Psoas muscle (tissue), 8 donors: ENCODE measurements around the gene AKT2. TPM values are rescaled to one million over a fixed set of nuclear protein-coding genes. Genes with fewer than 3 reads are reported as not detected.

Experiments
- ATAC-seq, 4 donors: fragments of 200-7000 bp; cut with Tn5 transposase; one replicate each; pipeline ENCODE4 v1.9.1; 2020; ENCODE audit warnings: moderate library complexity in 3 of 4, mild to moderate bottlenecking in 2 of 4
- DNase-seq, 2 donors: peaks; one replicate each; pipeline ENCODE4 v3.0.0-alpha.2; 2020
- H3K27ac ChIP-seq: fragments of 200-600 bp; one replicate; pipeline ENCODE4 v1.8.0; 2022
- H3K27me3 ChIP-seq, 3 donors: fragments of 200-600 bp in 1 of 3; one replicate each; pipeline versions ENCODE4 v1.6.1 to v1.8.0; 2013 to 2022; ENCODE audit warnings: low read length in 2 of 3, mild to moderate bottlenecking in 2 of 3, moderate library complexity in 1 of 3; ENCODE audit not compliant: insufficient read depth in 3 of 3
- H3K36me3 ChIP-seq, 2 donors: fragments of 200-600 bp in 1 of 2; one replicate each; pipeline versions ENCODE4 v1.6.1 to v1.8.0; 2013 to 2022; ENCODE audit warnings: low read depth in 1 of 2, mild to moderate bottlenecking in 1 of 2, moderate library complexity in 1 of 2; ENCODE audit not compliant: insufficient read depth in 1 of 2
- H3K4me1 ChIP-seq: fragments of 200-600 bp; one replicate; pipeline ENCODE4 v1.8.0; 2022
- H3K4me3 ChIP-seq: fragments of 200-600 bp; one replicate; pipeline ENCODE4 v1.8.0; 2022; ENCODE audit warnings: mild to moderate bottlenecking
- H3K9me3 ChIP-seq: fragments of 200-600 bp; one replicate; pipeline ENCODE4 v1.8.0; 2022
- WGBS, 3 donors: extraction: QIAGEN DNeasy Blood & Tissue Kit; methylation state at CpG; one replicate each; pipeline versions ENCODE4 v1.1.6 to v1.1.7; 2013; 5-methylcytosine and 5-hydroxymethylcytosine counted together
- intact Hi-C, 2 donors: fragments of 100-400 bp; cut with DNase I; formaldehyde crosslinking; loops; one replicate each; pipeline versions ENCODE4 v1.11.0 to v1.14.2; 2022
- polyA plus RNA-seq, 3 donors: library from polyadenylated mRNA; stranded (reverse); fragments of 200-250 nt; gene quantifications; one replicate each; pipeline ENCODE4 v1.2.3, GENCODE V29; 2013
- total RNA-seq, 4 donors: library from RNA; stranded (reverse); fragmentation: NEBNext Ultra II Directional in 2 of 4; extraction: Animal tissue kit (Norgen Biotek cat#: 25700) in 2 of 4; gene quantifications; one replicate each; pipeline versions ENCODE4 v1.2.1 to v1.2.4, GENCODE V29; 2021 to 2023
- TF ChIP-seq, protein P1 (sequence below): fragments of 200-600 bp; IDR thresholded peaks from one replicate; pipeline ENCODE4 v1.8.0; 2022; ENCODE audit warnings: antibody characterized with exemption
- donor health status: healthy with polysubstance abuse.
- donor health status: DM: no; HTN: no; CAD: no; lungs with moderate emphysema.
- donor health status: Bipolar disorder and iron deficiency.
- donor health status: healthy.
- donor health status: DM: yes; HTN: yes; CAD: no.
- donor health status: DM: no; HTN: no; CAD: no.
- donor health status: DM: no; HTN: no; CAD: no.
- donor health status: DM: yes; HTN: yes; CAD: no.

AKT2 gene
- total and polyA plus RNA-seq, 7 donors: 81.8 to 194 (median 139) TPM

DNA sequence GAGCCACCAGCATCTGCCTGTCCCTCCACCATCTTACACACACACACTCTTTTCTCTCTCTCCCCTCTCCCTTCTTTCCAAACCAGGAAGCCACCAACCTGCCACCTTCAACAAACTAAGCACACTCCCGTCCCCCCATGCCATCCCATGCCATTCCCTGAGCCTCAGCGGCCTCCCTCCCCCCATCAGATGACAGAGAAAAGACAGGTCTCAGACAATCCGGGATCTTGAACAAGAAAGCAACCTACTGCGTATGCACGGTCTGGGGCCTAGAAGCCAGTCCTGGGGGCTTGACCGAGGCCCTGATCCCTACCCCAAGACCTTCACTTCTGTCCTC lies 19.4 kb downstream of the AKT2 start:
- peaks cover 0 to 17% of the 10 kb centered on the region in 2 donors for H3K36me3 ChIP-seq
- H3K27me3 ChIP-seq: no peaks in the 10 kb centered on the region
- ATAC-seq (no peak), DNase-seq (no peak)
- no peaks in the 10 kb centered on the region for H3K9me3 ChIP-seq
- H3K27ac ChIP-seq: peak overlapping the region; percentile 83
- 33 to 49% (median 40%) methylated on average over 6 of the region's 6 CpGs for WGBS, 3 donors
- H3K4me1 ChIP-seq: peaks cover 61% of the 10 kb centered on the region
- TF ChIP-seq, protein P1, sequence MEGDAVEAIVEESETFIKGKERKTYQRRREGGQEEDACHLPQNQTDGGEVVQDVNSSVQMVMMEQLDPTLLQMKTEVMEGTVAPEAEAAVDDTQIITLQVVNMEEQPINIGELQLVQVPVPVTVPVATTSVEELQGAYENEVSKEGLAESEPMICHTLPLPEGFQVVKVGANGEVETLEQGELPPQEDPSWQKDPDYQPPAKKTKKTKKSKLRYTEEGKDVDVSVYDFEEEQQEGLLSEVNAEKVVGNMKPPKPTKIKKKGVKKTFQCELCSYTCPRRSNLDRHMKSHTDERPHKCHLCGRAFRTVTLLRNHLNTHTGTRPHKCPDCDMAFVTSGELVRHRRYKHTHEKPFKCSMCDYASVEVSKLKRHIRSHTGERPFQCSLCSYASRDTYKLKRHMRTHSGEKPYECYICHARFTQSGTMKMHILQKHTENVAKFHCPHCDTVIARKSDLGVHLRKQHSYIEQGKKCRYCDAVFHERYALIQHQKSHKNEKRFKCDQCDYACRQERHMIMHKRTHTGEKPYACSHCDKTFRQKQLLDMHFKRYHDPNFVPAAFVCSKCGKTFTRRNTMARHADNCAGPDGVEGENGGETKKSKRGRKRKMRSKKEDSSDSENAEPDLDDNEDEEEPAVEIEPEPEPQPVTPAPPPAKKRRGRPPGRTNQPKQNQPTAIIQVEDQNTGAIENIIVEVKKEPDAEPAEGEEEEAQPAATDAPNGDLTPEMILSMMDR: no peak
- intact Hi-C loops: no loop called here
- H3K4me3 ChIP-seq: peak overlapping the region; percentile 61

DNA sequence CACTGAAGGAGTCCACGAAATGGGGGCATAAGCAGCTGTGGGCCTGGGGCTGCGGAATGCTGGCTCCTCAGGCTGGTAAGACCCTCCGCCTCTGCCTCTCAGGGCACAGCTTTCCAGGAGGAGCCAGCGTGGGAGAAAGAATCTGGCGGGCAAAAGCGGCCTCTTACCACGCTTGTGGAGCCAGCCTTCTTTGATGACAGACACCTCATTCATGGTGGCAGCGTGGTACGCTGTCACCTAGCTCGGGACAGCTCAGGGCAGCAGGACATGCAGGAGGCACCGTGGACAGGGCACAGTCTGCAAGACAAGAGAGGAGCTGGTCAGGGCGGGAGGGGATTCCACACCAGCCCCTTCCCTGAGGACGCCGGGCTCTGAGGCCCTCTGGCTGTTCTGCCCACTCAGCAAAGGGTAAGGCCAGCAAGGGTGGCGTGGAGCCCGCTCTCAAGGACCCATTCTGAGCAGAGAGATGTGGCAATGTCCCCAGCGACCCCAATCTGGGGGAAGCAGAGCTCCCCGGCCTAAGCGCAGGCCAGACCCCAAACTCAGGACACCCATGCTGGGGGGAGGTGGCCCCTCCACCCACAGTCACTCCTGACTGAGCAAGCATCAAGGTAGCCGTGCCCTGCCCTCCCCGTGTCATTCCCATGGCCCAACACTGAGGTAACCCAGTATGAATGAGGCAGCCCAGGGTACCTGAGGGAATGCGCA lies 19.9 kb downstream of the AKT2 start:
- 68 to 75% (median 70%) methylated on average over 22 of the region's 22 CpGs for WGBS, 3 donors
- H3K4me3 ChIP-seq: peak overlapping the region; percentile 61
- intact Hi-C loops: no loop called here
- no peaks in the 10 kb centered on the region for H3K27me3 ChIP-seq
- TF ChIP-seq, protein P1: no peak
- peak overlapping the region; percentile 83 for H3K27ac ChIP-seq
- H3K9me3 ChIP-seq: no peaks in the 10 kb centered on the region
- ATAC-seq (peak; percentile 2 to 13 (median 2)), DNase-seq (peak in 1 of 2 donors; percentile 56)
- peaks cover 58% of the 10 kb centered on the region for H3K4me1 ChIP-seq
- peaks cover 0 to 17% of the 10 kb centered on the region in 2 donors for H3K36me3 ChIP-seq

DNA sequence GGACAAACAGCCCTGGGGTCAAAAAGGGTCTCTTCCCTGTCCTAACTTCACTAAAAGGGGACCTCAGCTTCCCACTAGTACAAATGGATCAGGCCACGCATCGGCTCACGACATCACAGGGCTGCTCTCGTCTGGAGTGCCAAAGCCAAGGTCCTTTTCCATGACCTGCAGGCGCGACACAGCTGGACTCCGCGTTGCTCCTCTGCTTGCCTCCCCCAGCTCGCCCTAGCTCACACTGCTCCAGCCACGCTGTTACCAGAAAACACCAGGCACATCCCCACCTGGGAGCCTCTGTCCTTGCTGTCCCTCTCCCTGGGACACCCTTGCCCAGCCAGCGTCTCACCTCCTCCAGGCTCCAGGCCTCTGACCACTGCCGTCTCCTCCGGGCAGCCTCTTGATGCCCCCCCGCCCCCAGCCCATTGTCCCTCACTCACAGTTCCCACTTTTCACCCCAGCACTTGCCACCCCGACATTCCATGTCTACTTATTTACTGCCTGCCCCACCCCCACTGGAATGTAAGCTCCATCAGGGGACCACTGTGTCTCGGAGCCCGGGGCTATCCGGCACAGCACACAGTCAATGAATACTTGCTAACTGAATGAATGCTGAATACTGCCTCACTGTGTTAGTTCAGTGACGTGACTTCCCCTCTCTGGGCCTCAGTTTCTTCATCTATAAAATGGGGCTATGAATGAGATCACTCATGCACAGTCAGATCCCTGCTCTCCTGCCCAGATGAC lies 20.7 kb downstream of the AKT2 start:
- Histone ChIP-seq H3K36me3 (peaks cover 0 to 17% of the 10 kb centered on the region in 2 donors), H3K27me3 (no peaks in the 10 kb centered on the region), H3K9me3 (no peaks in the 10 kb centered on the region), H3K4me1 (peaks cover 58% of the 10 kb centered on the region), H3K4me3 (peak overlapping the region; percentile 61), H3K27ac (peak overlapping the region; percentile 83)
- TF ChIP-seq, protein P1: no peak
- intact Hi-C loops: no loop called here
- DNase-seq (no peak), ATAC-seq (no peak)
- 69 to 71% (median 70%) methylated on average over 19 of the region's 19 CpGs for WGBS, 3 donors

DNA sequence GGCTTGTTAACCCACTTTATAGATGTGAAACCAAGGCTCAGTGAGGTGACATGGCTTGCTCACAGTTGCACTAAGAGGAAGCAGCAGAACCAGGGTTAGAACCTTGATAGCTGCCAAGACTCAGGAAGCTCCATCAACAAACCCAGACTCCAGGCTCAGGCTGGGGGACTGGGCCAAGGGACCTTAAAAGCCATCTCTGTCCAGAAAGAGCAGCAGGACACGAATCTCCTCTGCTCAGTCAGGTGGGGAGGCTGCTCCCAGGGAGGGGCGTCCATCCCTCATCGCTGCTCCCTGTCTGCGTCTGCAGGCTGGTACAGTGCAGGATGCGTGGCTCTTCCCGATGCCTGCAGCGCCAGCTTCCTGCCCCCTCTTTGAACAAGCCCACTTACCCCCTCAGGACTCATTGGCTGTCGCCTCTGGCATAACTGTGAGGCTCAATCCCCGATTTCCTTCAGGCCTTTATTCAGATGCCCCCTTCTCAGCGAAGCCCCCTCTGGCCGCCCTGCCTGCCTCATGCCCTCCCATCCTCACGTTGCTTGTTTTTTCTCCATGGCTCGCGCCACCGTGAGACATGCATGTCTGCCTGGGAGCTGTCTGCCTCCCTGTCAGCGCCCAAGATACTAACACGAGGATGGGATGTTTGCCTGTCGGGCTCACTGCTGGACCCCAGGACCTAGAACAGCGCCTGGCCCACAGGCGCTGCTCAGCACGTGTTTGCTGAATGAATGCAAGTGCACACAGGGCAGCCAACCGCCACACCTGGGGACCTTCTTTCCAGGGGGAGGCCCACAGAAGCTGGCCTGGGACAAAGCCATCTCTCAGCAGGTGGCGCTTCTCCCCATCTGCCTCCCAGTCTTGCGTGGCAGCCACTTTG lies 21.5 kb downstream of the AKT2 start:
- no peaks in the 10 kb centered on the region for H3K27me3 ChIP-seq
- no peak for ATAC-seq
- TF ChIP-seq, protein P1: no peak
- H3K27ac ChIP-seq: peak overlapping the region; percentile 83
- peaks cover 60% of the 10 kb centered on the region for H3K4me1 ChIP-seq
- 84 to 92% (median 85%) methylated on average over 23 to 24 of the region's 24 CpGs for WGBS, 3 donors
- no peak overlapping the region for H3K4me3 ChIP-seq
- no peaks in the 10 kb centered on the region for H3K9me3 ChIP-seq
- no peak for DNase-seq
- H3K36me3 ChIP-seq: peaks cover 0 to 17% of the 10 kb centered on the region in 2 donors
- intact Hi-C loops: no loop called here
